Measurements from ENCODE around the gene VPS51.
A peak's percentile ranks its signal among the peaks of the same experiment; 100 is the strongest.

Gene VPS51

GRCh38 chr11:65095974-65096806, at the start of gene VPS51:
Gene VPS51, plus strand, starts transcription at chr11:65096214. Its CDS starts 37 bp downstream, at chr11:65096251.
- DNase-seq = peak; percentile 78

GRCh38 chr11:65047581-65048422, 48.2 kb upstream of the VPS51 start:
- no peak for DNase-seq

GRCh38 chr11:65051398-65051858, 44.6 kb upstream of the VPS51 start:
- DNase-seq = no peak

GRCh38 chr11:65053827-65054508, 42.0 kb upstream of the VPS51 start:
- peak; percentile 18 for DNase-seq

GRCh38 chr11:65055538-65055937, 40.5 kb upstream of the VPS51 start:
- no peak for DNase-seq

GRCh38 chr11:65056999-65057398, 39.0 kb upstream of the VPS51 start:
- no peak for DNase-seq

GRCh38 chr11:65057526-65057925, 38.5 kb upstream of the VPS51 start:
- no peak for DNase-seq

GRCh38 chr11:65058012-65058411, 38.0 kb upstream of the VPS51 start:
- no peak for DNase-seq

- no peak for DNase-seq
These were observed 37.5 kb upstream of the VPS51 start, which contains the start of gene NAALADL1 for GRCh38 chr11:65058419-65059054. Gene NAALADL1, minus strand, starts transcription at chr11:65058553. Its CDS starts 32 bp downstream, at chr11:65058521.

- no peak for DNase-seq
These were observed 36.5 kb upstream of the VPS51 start for GRCh38 chr11:65059523-65059922.

GRCh38 chr11:65059959-65060824, 35.8 kb upstream of the VPS51 start:
- DNase-seq = no peak

- no peak for DNase-seq
These were observed 35.1 kb upstream of the VPS51 start for GRCh38 chr11:65060913-65061408.

GRCh38 chr11:65063532-65063931, 32.5 kb upstream of the VPS51 start:
- no peak for DNase-seq

GRCh38 chr11:65064847-65065240, 31.2 kb upstream of the VPS51 start:
- DNase-seq = no peak

GRCh38 chr11:65065851-65066250, 30.2 kb upstream of the VPS51 start:
- no peak for DNase-seq

GRCh38 chr11:65066315-65066714, 29.7 kb upstream of the VPS51 start:
- DNase-seq = no peak

GRCh38 chr11:65066805-65067291, 29.2 kb upstream of the VPS51 start:
- no peak for DNase-seq

- no peak for DNase-seq
These were observed 28.6 kb upstream of the VPS51 start for GRCh38 chr11:65067446-65067845.

- DNase-seq = no peak
These were observed 26.8 kb upstream of the VPS51 start for GRCh38 chr11:65069217-65069616.

GRCh38 chr11:65071907-65072630, 23.9 kb upstream of the VPS51 start:
- DNase-seq = no peak

- no peak for DNase-seq
These were observed 23.4 kb upstream of the VPS51 start for GRCh38 chr11:65072631-65072966.

Data from activated T-cell treated with anti-CD3 and anti-CD28 coated beads for 4 hours (primary cell).